CD4-positive, alpha-beta T cell (primary cell): ENCODE data around the gene SPTBN1. TPM values are rescaled to one million over a fixed set of nuclear protein-coding genes. Genes with fewer than 3 reads are reported as not detected.

Experiments used
- ATAC-seq: fragments of 200-7000 bp; cut with Tn5 transposase; one replicate; pipeline ENCODE4 v1.10.0; 2022; ENCODE audit warnings: mild to moderate bottlenecking; ENCODE audit not compliant: poor library complexity
- CTCF ChIA-PET: fragments of 350-600 bp; sonication (Branson Sonifier 250); formaldehyde crosslinking; loops from one replicate; lab custom pipeline; 2021; ENCODE audit warnings: antibody characterized with exemption, inconsistent platforms; lab: Charles Lee
- POLR2A ChIA-PET: fragments of 350-600 bp; sonication (Branson Sonifier 250); formaldehyde crosslinking; loops from one replicate; lab custom pipeline; 2021; ENCODE audit warnings: antibody characterized with exemption, inconsistent platforms; lab: Charles Lee
- DNase-seq, 14 experiments: peaks; one replicate each; pipeline ENCODE4 v3.0.0-alpha.2; 2013 to 2020; ENCODE audit warnings: mixed read lengths in 2 of 14
- H3K27ac ChIP-seq, 2 donors: one replicate each; pipeline versions ENCODE4 v1.5.1 to v1.7.0; 2013; ENCODE audit warnings: low read length in 2 of 2, low read depth in 1 of 2, mild to moderate bottlenecking in 1 of 2
- H3K27me3 ChIP-seq, 2 experiments: 1 replicate in 1 of 2; 2 replicates in 1 of 2; pipeline versions ENCODE4 v1.6.1 to v1.7.0; 2013; ENCODE audit warnings: low read length in 2 of 2, control low read depth in 1 of 2, mild to moderate bottlenecking in 1 of 2, moderate library complexity in 1 of 2; ENCODE audit not compliant: insufficient read depth in 2 of 2, control insufficient read depth in 1 of 2
- H3K36me3 ChIP-seq: one replicate; pipeline ENCODE4 v1.6.1; 2013; ENCODE audit warnings: low read length, control low read depth; ENCODE audit not compliant: insufficient read depth
- H3K4me1 ChIP-seq: one replicate; pipeline ENCODE4 v1.6.1; 2013; ENCODE audit warnings: low read length, control low read depth; ENCODE audit not compliant: insufficient read depth
- H3K4me3 ChIP-seq: one replicate; pipeline ENCODE4 v1.5.1; 2013; ENCODE audit warnings: mild to moderate bottlenecking, low read length, moderate library complexity
- H3K9me3 ChIP-seq, 2 experiments: 1 replicate in 1 of 2; 2 replicates in 1 of 2; pipeline versions ENCODE4 v1.6.1 to v1.7.0; 2013; ENCODE audit warnings: low read length in 2 of 2, mild to moderate bottlenecking in 2 of 2, control low read depth in 1 of 2, moderate library complexity in 1 of 2; ENCODE audit not compliant: control insufficient read depth in 1 of 2, insufficient read depth in 1 of 2
- H3K27ac Mint-ChIP-seq: one replicate; pipeline ENCODE4 v1.8.0; 2020; ENCODE audit warnings: mixed read lengths
- H3K27me3 Mint-ChIP-seq: one replicate; pipeline ENCODE4 v1.8.0; 2021; ENCODE audit warnings: mixed read lengths
- H3K36me3 Mint-ChIP-seq: one replicate; pipeline ENCODE4 v1.8.0; 2021; ENCODE audit warnings: low read depth, mixed read lengths
- H3K4me1 Mint-ChIP-seq: one replicate; pipeline ENCODE4 v1.8.0; 2021; ENCODE audit warnings: low read depth, mixed read lengths
- H3K4me3 Mint-ChIP-seq: one replicate; pipeline ENCODE4 v1.8.0; 2020; ENCODE audit warnings: mild to moderate bottlenecking, mixed read lengths
- H3K9me3 Mint-ChIP-seq: one replicate; pipeline ENCODE4 v1.8.0; 2020; ENCODE audit warnings: mixed read lengths
- intact Hi-C, 2 experiments: fragments of 100-400 bp; cut with DNase I in 1 of 2; cut with micrococcal nuclease in 1 of 2; formaldehyde crosslinking; loops; one replicate each; pipeline versions ENCODE4 v1.15.1 to v1.9.0; 2023 to 2025; cut with DNase I, micrococcal nuclease
- total RNA-seq, 174 experiments: library from RNA in 2 of 174; stranded (reverse) in 2 of 174; gene quantifications; one replicate each; pipeline ENCODE4 v1.2.3 and lab custom pipeline; 2021 to 2026
- TF ChIP-seq, protein P1 (sequence below): fragments of 200-600 bp; IDR thresholded peaks from one replicate; pipeline ENCODE4 v1.8.0; 2022; ENCODE audit warnings: antibody characterized with exemption, mild to moderate bottlenecking

SPTBN1 gene
- total RNA-seq, 2 experiments from 2014 or later = 156 to 166 TPM

DNA sequence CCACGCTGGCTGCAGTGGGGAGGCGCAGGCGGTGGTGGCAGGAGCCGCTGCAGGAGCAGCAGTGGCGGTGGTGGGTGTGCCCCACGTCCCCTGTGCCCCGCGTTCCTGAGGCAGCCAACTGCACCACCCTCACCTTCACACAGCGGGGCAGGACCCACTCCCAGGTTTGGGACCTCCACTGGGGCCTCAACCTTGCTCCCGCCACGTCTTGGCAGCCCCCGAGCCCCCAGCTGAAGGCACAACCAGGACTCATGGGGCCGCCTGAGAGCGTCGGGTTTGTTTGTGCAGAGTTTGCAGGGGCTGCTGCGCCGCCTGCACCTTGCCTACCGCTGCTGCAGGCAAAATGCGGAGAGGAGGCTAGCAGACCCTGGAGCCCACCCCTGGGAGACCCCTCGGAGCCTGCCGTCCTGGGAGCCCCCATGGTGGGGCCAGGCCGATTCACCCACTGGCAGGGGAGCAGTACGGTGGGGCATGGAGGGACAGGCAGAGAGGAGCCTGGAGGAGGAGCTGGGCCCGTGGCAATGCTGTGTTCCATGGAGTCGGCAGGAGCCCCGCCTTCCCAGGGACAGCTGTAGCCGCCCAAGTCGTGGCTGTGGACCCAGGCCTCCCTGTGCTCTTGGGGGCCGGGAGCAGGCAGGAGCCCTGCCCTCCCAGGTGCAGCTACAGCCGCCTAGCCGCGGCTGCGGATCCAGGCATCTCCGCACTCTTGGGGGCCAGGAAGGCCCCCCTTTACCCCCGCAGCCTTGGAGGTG lies 252.6 kb downstream of the SPTBN1 start:
- POLR2A ChIA-PET = interaction anchor here (1.4 to 2.2 kb wide), 2 partner anchors 14 kb away, joined by 4 to 7 read pairs; partner anchors contain the start of gene EML6
- Mint-ChIP-seq H3K4me3 (peak overlapping the region; percentile 34), H3K9me3 (no peaks in the 10 kb centered on the region), H3K36me3 (no peaks in the 10 kb centered on the region), H3K27ac (no peak overlapping the region), H3K4me1 (no peaks in the 10 kb centered on the region), H3K27me3 (peaks cover 34% of the 10 kb centered on the region)
- no peaks in the 10 kb centered on the region for H3K36me3 ChIP-seq
- peaks cover 22 to 29% of the 10 kb centered on the region in 2 experiments for H3K27me3 ChIP-seq
- H3K9me3 ChIP-seq = peaks cover 0 to 8% of the 10 kb centered on the region in 2 experiments
- ATAC-seq = peak; percentile 53
- no peak overlapping the region for H3K27ac ChIP-seq
- intact Hi-C loops = loop anchor here (10.0 kb wide), 2 partner anchors 504 to 794 kb away; no protein-coding TSS in a partner anchor
- TF ChIP-seq, protein P1, sequence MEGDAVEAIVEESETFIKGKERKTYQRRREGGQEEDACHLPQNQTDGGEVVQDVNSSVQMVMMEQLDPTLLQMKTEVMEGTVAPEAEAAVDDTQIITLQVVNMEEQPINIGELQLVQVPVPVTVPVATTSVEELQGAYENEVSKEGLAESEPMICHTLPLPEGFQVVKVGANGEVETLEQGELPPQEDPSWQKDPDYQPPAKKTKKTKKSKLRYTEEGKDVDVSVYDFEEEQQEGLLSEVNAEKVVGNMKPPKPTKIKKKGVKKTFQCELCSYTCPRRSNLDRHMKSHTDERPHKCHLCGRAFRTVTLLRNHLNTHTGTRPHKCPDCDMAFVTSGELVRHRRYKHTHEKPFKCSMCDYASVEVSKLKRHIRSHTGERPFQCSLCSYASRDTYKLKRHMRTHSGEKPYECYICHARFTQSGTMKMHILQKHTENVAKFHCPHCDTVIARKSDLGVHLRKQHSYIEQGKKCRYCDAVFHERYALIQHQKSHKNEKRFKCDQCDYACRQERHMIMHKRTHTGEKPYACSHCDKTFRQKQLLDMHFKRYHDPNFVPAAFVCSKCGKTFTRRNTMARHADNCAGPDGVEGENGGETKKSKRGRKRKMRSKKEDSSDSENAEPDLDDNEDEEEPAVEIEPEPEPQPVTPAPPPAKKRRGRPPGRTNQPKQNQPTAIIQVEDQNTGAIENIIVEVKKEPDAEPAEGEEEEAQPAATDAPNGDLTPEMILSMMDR = no peak
- peak in 3 of 14 experiments; percentile 11 to 32 (median 21) for DNase-seq
- H3K4me1 ChIP-seq = peaks cover 12% of the 10 kb centered on the region
- CTCF ChIA-PET = interaction anchor here (1.0 to 1.6 kb wide), 2 partner anchors 43 to 130 kb away, joined by 5 read pairs; no protein-coding TSS in a partner anchor
- H3K4me3 ChIP-seq = peak overlapping the region; percentile 42

DNA sequence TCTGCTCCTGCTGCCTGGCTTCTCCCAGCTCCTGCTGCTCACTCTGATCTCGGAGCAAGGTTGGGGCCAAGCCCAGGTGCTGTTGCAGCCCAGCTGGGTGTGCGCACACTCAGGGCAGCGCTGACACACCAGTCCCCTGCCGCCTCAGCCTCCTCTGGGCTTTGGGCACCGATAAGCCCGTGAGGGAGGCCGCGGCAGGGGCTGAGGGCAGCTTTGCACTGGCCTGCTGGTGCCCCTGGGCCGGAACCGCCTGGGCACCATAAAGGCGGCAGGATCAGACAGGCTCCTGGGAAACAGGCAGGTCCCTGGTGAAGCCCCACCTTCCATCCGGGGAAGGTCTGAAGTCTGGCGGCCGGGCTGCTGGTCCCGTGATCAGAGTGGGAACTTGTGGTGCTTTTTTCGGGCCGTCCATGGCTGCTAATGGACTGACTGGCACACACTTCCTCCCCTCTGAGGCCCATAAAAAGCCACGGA lies 253.2 kb downstream of the SPTBN1 start:
- TF ChIP-seq, protein P1 = no peak
- peak overlapping the region; percentile 34 for H3K4me3 Mint-ChIP-seq
- Histone ChIP-seq H3K4me1 (peaks cover 12% of the 10 kb centered on the region), H3K27me3 (peaks cover 22 to 29% of the 10 kb centered on the region in 2 experiments), H3K27ac (no peak overlapping the region), H3K4me3 (peak overlapping the region; percentile 42), H3K9me3 (peaks cover 0 to 8% of the 10 kb centered on the region in 2 experiments), H3K36me3 (no peaks in the 10 kb centered on the region)
- ChIA-PET POLR2A (interaction anchor here (1.4 kb wide), 1 partner anchor 13 kb away, joined by 4 read pairs; no protein-coding TSS in a partner anchor), CTCF (interaction anchor here (1.6 kb wide), 1 partner anchor 44 kb away, joined by 5 read pairs; no protein-coding TSS in a partner anchor)
- no peak overlapping the region for H3K27ac Mint-ChIP-seq
- H3K9me3 Mint-ChIP-seq = no peaks in the 10 kb centered on the region
- peaks cover 34% of the 10 kb centered on the region for H3K27me3 Mint-ChIP-seq
- H3K4me1 Mint-ChIP-seq = no peaks in the 10 kb centered on the region
- ATAC-seq (peak; percentile 38), DNase-seq (peak in 3 of 14 experiments; percentile 8 to 31 (median 9))
- intact Hi-C loops = loop anchor here (10.0 kb wide), 2 partner anchors 505 to 795 kb away; no protein-coding TSS in a partner anchor
- no peaks in the 10 kb centered on the region for H3K36me3 Mint-ChIP-seq

DNA sequence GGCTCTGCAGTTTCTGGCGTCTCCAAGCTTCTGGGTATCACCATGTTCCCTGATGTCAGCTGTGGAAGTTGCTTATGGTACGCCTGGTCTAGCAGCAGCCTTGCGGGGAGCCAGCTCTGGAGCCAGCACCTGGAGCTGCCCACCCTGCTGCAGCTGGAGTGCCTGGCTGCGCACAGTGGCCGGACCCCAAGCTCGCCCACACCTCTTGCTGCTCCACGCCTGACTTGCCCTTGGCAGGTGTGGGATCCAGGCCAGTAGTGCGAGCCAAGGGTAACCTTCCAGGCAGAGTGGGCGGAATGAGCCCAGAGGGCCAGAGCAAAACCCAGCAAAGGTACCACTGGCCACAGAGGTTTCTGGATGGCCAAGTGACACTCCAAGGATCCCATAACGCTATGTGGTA lies 254.1 kb downstream of the SPTBN1 start:
- intact Hi-C loops = loop anchor here in 1 of 2 experiments (10.0 kb wide), 1 partner anchor 805 kb away; no protein-coding TSS in a partner anchor
- Mint-ChIP-seq H3K27ac (no peak overlapping the region), H3K4me1 (no peaks in the 10 kb centered on the region), H3K27me3 (peaks cover 35% of the 10 kb centered on the region), H3K9me3 (no peaks in the 10 kb centered on the region), H3K36me3 (no peaks in the 10 kb centered on the region), H3K4me3 (no peak overlapping the region)
- POLR2A ChIA-PET = interaction anchor here (1.4 kb wide), 1 partner anchor 13 kb away, joined by 4 read pairs; no protein-coding TSS in a partner anchor
- H3K4me1 ChIP-seq = peaks cover 12% of the 10 kb centered on the region
- peaks cover 22 to 29% of the 10 kb centered on the region in 2 experiments for H3K27me3 ChIP-seq
- no peak overlapping the region for H3K27ac ChIP-seq
- DNase-seq (no peak), ATAC-seq (no peak)
- H3K36me3 ChIP-seq = no peaks in the 10 kb centered on the region
- TF ChIP-seq, protein P1 = no peak
- CTCF ChIA-PET = interaction anchor here (0.5 to 1.6 kb wide), 2 partner anchors 45 to 366 kb away, joined by 3 to 5 read pairs; no protein-coding TSS in a partner anchor
- no peak overlapping the region for H3K4me3 ChIP-seq
- H3K9me3 ChIP-seq = peaks cover 0 to 8% of the 10 kb centered on the region in 2 experiments
